Sigmoid colon (tissue), 4 donors: ENCODE measurements around the gene SDCCAG8.

Source experiments
- EP300 ChIP-seq, 4 donors: sonication (generic); formaldehyde crosslinking; IDR thresholded peaks; one replicate each; pipeline ENCODE4 v1.6.1; 2017; ENCODE audit warnings: antibody characterized with exemption in 4 of 4
- POLR2A ChIP-seq, 2 donors: fragments of 450-650 bp; IDR thresholded peaks; one replicate each; pipeline ENCODE4 v1.6.1; 2016; ENCODE audit warnings: antibody characterized with exemption in 2 of 2, mild to moderate bottlenecking in 2 of 2, moderate library complexity in 2 of 2
- POLR2AphosphoS5 ChIP-seq, 4 donors: sonication (generic); formaldehyde crosslinking; IDR thresholded peaks; one replicate each; pipeline ENCODE4 v1.6.1; 2017; ENCODE audit warnings: antibody characterized with exemption in 4 of 4
- TF ChIP-seq, protein P1 (sequence below), 4 experiments: fragments of 450-650 bp in 3 of 4; fragments of 200-600 bp in 1 of 4; IDR thresholded peaks; one replicate each; pipeline ENCODE4 v1.5.1; 2016 to 2019; ENCODE audit warnings: antibody characterized with exemption in 4 of 4, mild to moderate bottlenecking in 3 of 4, moderate library complexity in 2 of 4

DNA sequence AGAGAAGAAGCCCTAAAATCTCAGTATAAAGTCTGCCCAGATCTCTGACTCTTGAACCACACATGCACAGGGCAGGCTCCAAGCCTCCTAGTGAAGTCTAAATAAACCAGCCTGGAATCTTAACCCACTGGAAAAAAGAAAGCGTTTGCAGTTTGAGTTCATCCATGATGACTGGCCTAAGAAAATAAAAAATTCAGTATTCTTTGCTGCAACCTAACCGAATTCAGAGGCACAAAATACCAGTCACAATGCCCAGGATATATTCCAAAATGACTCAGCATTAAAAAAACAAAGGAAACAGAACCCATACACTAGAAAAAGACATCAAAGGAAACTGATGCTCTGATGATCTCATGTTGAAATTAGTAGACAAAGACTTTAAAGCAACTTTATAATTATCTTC lies 269.2 kb downstream of the SDCCAG8 start:
- TF ChIP-seq POLR2A (IDR thresholded peaks at IDR 0.05) (no peak), POLR2AphosphoS5 (IDR thresholded peaks at IDR 0.05) (no peak), EP300 (IDR thresholded peaks at IDR 0.05) (no peak)
- TF ChIP-seq, protein P1, sequence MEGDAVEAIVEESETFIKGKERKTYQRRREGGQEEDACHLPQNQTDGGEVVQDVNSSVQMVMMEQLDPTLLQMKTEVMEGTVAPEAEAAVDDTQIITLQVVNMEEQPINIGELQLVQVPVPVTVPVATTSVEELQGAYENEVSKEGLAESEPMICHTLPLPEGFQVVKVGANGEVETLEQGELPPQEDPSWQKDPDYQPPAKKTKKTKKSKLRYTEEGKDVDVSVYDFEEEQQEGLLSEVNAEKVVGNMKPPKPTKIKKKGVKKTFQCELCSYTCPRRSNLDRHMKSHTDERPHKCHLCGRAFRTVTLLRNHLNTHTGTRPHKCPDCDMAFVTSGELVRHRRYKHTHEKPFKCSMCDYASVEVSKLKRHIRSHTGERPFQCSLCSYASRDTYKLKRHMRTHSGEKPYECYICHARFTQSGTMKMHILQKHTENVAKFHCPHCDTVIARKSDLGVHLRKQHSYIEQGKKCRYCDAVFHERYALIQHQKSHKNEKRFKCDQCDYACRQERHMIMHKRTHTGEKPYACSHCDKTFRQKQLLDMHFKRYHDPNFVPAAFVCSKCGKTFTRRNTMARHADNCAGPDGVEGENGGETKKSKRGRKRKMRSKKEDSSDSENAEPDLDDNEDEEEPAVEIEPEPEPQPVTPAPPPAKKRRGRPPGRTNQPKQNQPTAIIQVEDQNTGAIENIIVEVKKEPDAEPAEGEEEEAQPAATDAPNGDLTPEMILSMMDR (IDR thresholded peaks at IDR 0.05): no peak
